ENCODE measurements around the gene MTURN. TPM values are rescaled to one million over a fixed set of nuclear protein-coding genes. Genes with fewer than 3 reads are reported as not detected.

MTURN gene
- polyA plus RNA-seq, 1 donor (not counting 4 experiments of a cell fraction or from before 2014, with no cell fraction given) = 10.8 TPM

GRCh38 chr7:30114536-30115238, 20.1 kb upstream of the MTURN start:
- H3K27me3 ChIP-seq (ENCODE audit: control insufficient read depth, extremely low read depth, insufficient read depth, low read length) = no peaks in the 10 kb centered on the region
- no peak overlapping the region for H3K9ac ChIP-seq (ENCODE audit: control insufficient read depth, extremely low read depth, insufficient read depth, low read length)
- peaks cover 5% of the 10 kb centered on the region for H3K9me3 ChIP-seq (ENCODE audit: control insufficient read depth, low read depth, low read length)
- peaks cover 7% of the 10 kb centered on the region for H3K4me1 ChIP-seq (ENCODE audit: control insufficient read depth, extremely low read depth, insufficient read depth, low read length)
- H2AFZ ChIP-seq (ENCODE audit: control insufficient read depth, low read length) = no peak overlapping the region
- no peak overlapping the region for H3K4me2 ChIP-seq (ENCODE audit: control insufficient read depth, extremely low read depth, insufficient read depth, low read depth, low read length)
- H3K36me3 ChIP-seq (ENCODE audit: control insufficient read depth in 2 of 2, extremely low read depth in 1 of 2, insufficient read depth in 2 of 2, low read length in 2 of 2) = no peaks in the 10 kb centered on the region
- no peak for DNase-seq (ENCODE audit: low read depth, low spot score)
- H4K20me1 ChIP-seq (ENCODE audit: control insufficient read depth, extremely low read depth, insufficient read depth, low read length) = no peaks in the 10 kb centered on the region
- no peak for TF ChIP-seq EZH2 (IDR thresholded peaks at IDR 0.05; ENCODE audit: low read length)
- TF ChIP-seq, protein P1, sequence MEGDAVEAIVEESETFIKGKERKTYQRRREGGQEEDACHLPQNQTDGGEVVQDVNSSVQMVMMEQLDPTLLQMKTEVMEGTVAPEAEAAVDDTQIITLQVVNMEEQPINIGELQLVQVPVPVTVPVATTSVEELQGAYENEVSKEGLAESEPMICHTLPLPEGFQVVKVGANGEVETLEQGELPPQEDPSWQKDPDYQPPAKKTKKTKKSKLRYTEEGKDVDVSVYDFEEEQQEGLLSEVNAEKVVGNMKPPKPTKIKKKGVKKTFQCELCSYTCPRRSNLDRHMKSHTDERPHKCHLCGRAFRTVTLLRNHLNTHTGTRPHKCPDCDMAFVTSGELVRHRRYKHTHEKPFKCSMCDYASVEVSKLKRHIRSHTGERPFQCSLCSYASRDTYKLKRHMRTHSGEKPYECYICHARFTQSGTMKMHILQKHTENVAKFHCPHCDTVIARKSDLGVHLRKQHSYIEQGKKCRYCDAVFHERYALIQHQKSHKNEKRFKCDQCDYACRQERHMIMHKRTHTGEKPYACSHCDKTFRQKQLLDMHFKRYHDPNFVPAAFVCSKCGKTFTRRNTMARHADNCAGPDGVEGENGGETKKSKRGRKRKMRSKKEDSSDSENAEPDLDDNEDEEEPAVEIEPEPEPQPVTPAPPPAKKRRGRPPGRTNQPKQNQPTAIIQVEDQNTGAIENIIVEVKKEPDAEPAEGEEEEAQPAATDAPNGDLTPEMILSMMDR (optimal IDR thresholded peaks at IDR 0.05 in 1 of 3, IDR thresholded peaks at IDR 0.05 in 1 of 3, conservative IDR thresholded peaks at IDR 0.05 in 1 of 3; ENCODE audit: extremely low read depth in 1 of 3, insufficient read depth in 2 of 3, low read length in 3 of 3) = no peak
- no peaks in the 10 kb centered on the region for H3K9me1 ChIP-seq (ENCODE audit: control insufficient read depth, extremely low read depth, insufficient read depth, low read length)
- no peak overlapping the region for H3K27ac ChIP-seq (ENCODE audit: control insufficient read depth, insufficient read depth, low read length)
- no peak for FAIRE-seq
- no peaks in the 10 kb centered on the region for H3K79me2 ChIP-seq (ENCODE audit: control insufficient read depth, insufficient read depth, low read length)
- dilution Hi-C loops (cut with MboI; ENCODE audit: extremely low pct_ligation_motif_present, low sequenced_read_pairs) = no loop called here
- H3K4me3 ChIP-seq (ENCODE audit: control insufficient read depth in 2 of 3, extremely low read depth in 1 of 3, insufficient read depth in 2 of 3, low read depth in 1 of 3, low read length in 3 of 3) = no peak overlapping the region

- FAIRE-seq = no peak
- no peaks in the 10 kb centered on the region for H3K36me3 ChIP-seq (ENCODE audit: control insufficient read depth in 2 of 2, extremely low read depth in 1 of 2, insufficient read depth in 2 of 2, low read length in 2 of 2)
- no peak overlapping the region for H3K27ac ChIP-seq (ENCODE audit: control insufficient read depth, insufficient read depth, low read length)
- no peaks in the 10 kb centered on the region for H3K27me3 ChIP-seq (ENCODE audit: control insufficient read depth, extremely low read depth, insufficient read depth, low read length)
- H3K9ac ChIP-seq (ENCODE audit: control insufficient read depth, extremely low read depth, insufficient read depth, low read length) = no peak overlapping the region
- H3K4me1 ChIP-seq (ENCODE audit: control insufficient read depth, extremely low read depth, insufficient read depth, low read length) = peaks cover 7% of the 10 kb centered on the region
- H3K4me2 ChIP-seq (ENCODE audit: control insufficient read depth, extremely low read depth, insufficient read depth, low read depth, low read length) = no peak overlapping the region
- DNase-seq (ENCODE audit: low read depth, low spot score) = no peak
- no peaks in the 10 kb centered on the region for H3K79me2 ChIP-seq (ENCODE audit: control insufficient read depth, insufficient read depth, low read length)
- H3K4me3 ChIP-seq (ENCODE audit: control insufficient read depth in 2 of 3, extremely low read depth in 1 of 3, insufficient read depth in 2 of 3, low read depth in 1 of 3, low read length in 3 of 3) = no peak overlapping the region
- TF ChIP-seq EZH2 (IDR thresholded peaks at IDR 0.05; ENCODE audit: low read length) = no peak
- peaks cover 5% of the 10 kb centered on the region for H3K9me3 ChIP-seq (ENCODE audit: control insufficient read depth, low read depth, low read length)
- H2AFZ ChIP-seq (ENCODE audit: control insufficient read depth, low read length) = no peak overlapping the region
- H4K20me1 ChIP-seq (ENCODE audit: control insufficient read depth, extremely low read depth, insufficient read depth, low read length) = no peaks in the 10 kb centered on the region
- dilution Hi-C loops (cut with MboI; ENCODE audit: extremely low pct_ligation_motif_present, low sequenced_read_pairs) = no loop called here
- no peaks in the 10 kb centered on the region for H3K9me1 ChIP-seq (ENCODE audit: control insufficient read depth, extremely low read depth, insufficient read depth, low read length)
These were observed 19.0 kb upstream of the MTURN start for GRCh38 chr7:30115709-30116297.
